Endodermal cell (in vitro differentiated cells): ENCODE results near the gene ASB1. TPM values are rescaled to one million over a fixed set of nuclear protein-coding genes. Genes with fewer than 3 reads are reported as not detected.
"Not testable (repeated sequence)": the region's sequence is repeated elsewhere in the genome, so short reads cannot be mapped to it uniquely, and the experiment has no call there.

Experiments used
- DNase-seq: peaks from one replicate; pipeline ENCODE4 v3.0.0-alpha.2; 2017
- H3K27ac ChIP-seq: 2 replicates; pipeline ENCODE4 v1.5.1; 2013; ENCODE audit warnings: mild to moderate bottlenecking, low read depth, low read length, moderate library complexity
- H3K27me3 ChIP-seq: 2 replicates; pipeline ENCODE4 v1.6.1; 2013; ENCODE audit warnings: mild to moderate bottlenecking, low read length, moderate library complexity; ENCODE audit not compliant: insufficient read depth, control insufficient read depth, poor library complexity, severe bottlenecking
- H3K36me3 ChIP-seq: 2 replicates; pipeline ENCODE4 v1.7.0; 2013; ENCODE audit warnings: mild to moderate bottlenecking, low read length, moderate library complexity; ENCODE audit not compliant: control insufficient read depth, insufficient read depth
- H3K4me1 ChIP-seq: one replicate; pipeline ENCODE4 v1.7.0; 2013; ENCODE audit warnings: low read length; ENCODE audit not compliant: control insufficient read depth, insufficient read depth
- H3K4me3 ChIP-seq: 2 replicates; pipeline ENCODE4 v1.5.1; 2013; ENCODE audit warnings: mild to moderate bottlenecking, low read length, moderate library complexity
- H3K9ac ChIP-seq: 2 replicates; pipeline ENCODE4 v1.6.1; 2013; ENCODE audit warnings: mild to moderate bottlenecking, low read length, moderate library complexity; ENCODE audit not compliant: poor library complexity, severe bottlenecking; ENCODE audit errors: extremely low read depth
- H3K9me3 ChIP-seq: 2 replicates; pipeline ENCODE4 v1.6.1; 2013; ENCODE audit warnings: mild to moderate bottlenecking, low read length, moderate library complexity; ENCODE audit not compliant: control insufficient read depth
- H3K27ac Mint-ChIP-seq: 2 replicates; pipeline ENCODE4 v1.8.0; 2020; ENCODE audit warnings: mixed read lengths
- H3K27me3 Mint-ChIP-seq: 2 replicates; pipeline ENCODE4 v1.8.0; 2021; ENCODE audit warnings: mild to moderate bottlenecking, mixed read lengths; ENCODE audit not compliant: insufficient read depth
- H3K36me3 Mint-ChIP-seq: 2 replicates; pipeline ENCODE4 v1.8.0; 2020; ENCODE audit warnings: low read depth, mixed read lengths
- H3K4me1 Mint-ChIP-seq: 2 replicates; pipeline ENCODE4 v1.8.0; 2020; ENCODE audit warnings: mixed read lengths
- H3K4me3 Mint-ChIP-seq: 2 replicates; pipeline ENCODE4 v1.8.0; 2020; ENCODE audit warnings: mild to moderate bottlenecking, moderate library complexity, mixed read lengths
- H3K9me3 Mint-ChIP-seq: 2 replicates; pipeline ENCODE4 v1.8.0; 2020; ENCODE audit warnings: mild to moderate bottlenecking, mixed read lengths
- CTCF ChIP-seq: fragments of 200-600 bp; sonication (generic); conservative IDR thresholded peaks from 2 replicates; pipeline ENCODE4 v1.5.0; 2021; ENCODE audit warnings: antibody characterized with exemption, mild to moderate bottlenecking
- WGBS, 2 experiments: methylation state at CpG; one replicate each; pipeline versions ENCODE4 v1.1.5 to v1.1.7; 2013; ENCODE audit warnings: missing lambda C conversion rate in 2 of 2, mixed read lengths in 1 of 2; ENCODE audit not compliant: insufficient coverage in 1 of 2, insufficient read length in 1 of 2; 5-methylcytosine and 5-hydroxymethylcytosine counted together
- total RNA-seq, 2 donors: library from RNA; stranded (reverse); fragmentation: NEBNext Ultra II Directional in 1 of 2; extraction: Animal tissue kit (Norgen Biotek cat#: 25700) in 1 of 2; gene quantifications; 2 replicates in 1 of 2; 3 replicates in 1 of 2; pipeline ENCODE4 v1.2.1, GENCODE V29; 2021

Gene ASB1
- total RNA-seq, 2 donors from 2014 or later, result 39.0 to 39.6 TPM

- Histone ChIP-seq H3K36me3 (peaks cover 66% of the 10 kb centered on the region), H3K27me3 (no peaks in the 10 kb centered on the region), H3K9ac (no peak overlapping the region), H3K4me1 (no peaks in the 10 kb centered on the region), H3K9me3 (no peaks in the 10 kb centered on the region), H3K4me3 (no peak overlapping the region), H3K27ac (no peak overlapping the region)
- H3K4me3 Mint-ChIP-seq, result no peak overlapping the region
- WGBS, 2 experiments, result 92 to 100% methylated on average over 4 of the region's 4 CpGs
- no peaks in the 10 kb centered on the region for H3K4me1 Mint-ChIP-seq
- no peaks in the 10 kb centered on the region for H3K9me3 Mint-ChIP-seq
- peaks cover 50% of the 10 kb centered on the region for H3K36me3 Mint-ChIP-seq
- DNase-seq, result no peak
- no peak for TF ChIP-seq CTCF
- no peaks in the 10 kb centered on the region for H3K27me3 Mint-ChIP-seq
- H3K27ac Mint-ChIP-seq, result no peak overlapping the region
These were observed 13.6 kb downstream of the ASB1 start for GRCh38 chr2:238440331-238440730.

- Histone ChIP-seq H3K27ac (no peak overlapping the region), H3K4me1 (no peaks in the 10 kb centered on the region), H3K9ac (no peak overlapping the region), H3K27me3 (no peaks in the 10 kb centered on the region), H3K9me3 (no peaks in the 10 kb centered on the region), H3K36me3 (peaks cover 68% of the 10 kb centered on the region), H3K4me3 (no peak overlapping the region)
- WGBS, 2 experiments, result 88 to 97% methylated on average over 7 to 11 of the region's 11 CpGs
- DNase-seq, result no peak
- H3K27ac Mint-ChIP-seq, result no peak overlapping the region
- H3K27me3 Mint-ChIP-seq, result no peaks in the 10 kb centered on the region
- no peak for TF ChIP-seq CTCF
- no peaks in the 10 kb centered on the region for H3K9me3 Mint-ChIP-seq
- H3K4me1 Mint-ChIP-seq, result no peaks in the 10 kb centered on the region
- peaks cover 49% of the 10 kb centered on the region for H3K36me3 Mint-ChIP-seq
- no peak overlapping the region for H3K4me3 Mint-ChIP-seq
These were observed 14.0 kb downstream of the ASB1 start for GRCh38 chr2:238440767-238441166.

GRCh38 chr2:238441262-238442114, 14.8 kb downstream of the ASB1 start:
- H3K9me3 Mint-ChIP-seq, result no peaks in the 10 kb centered on the region
- Histone ChIP-seq H3K9me3 (no peaks in the 10 kb centered on the region), H3K36me3 (peaks cover 72% of the 10 kb centered on the region), H3K27ac (peak overlapping the region; percentile 66), H3K4me1 (no peaks in the 10 kb centered on the region), H3K4me3 (no peak overlapping the region), H3K9ac (no peak overlapping the region), H3K27me3 (no peaks in the 10 kb centered on the region)
- no peaks in the 10 kb centered on the region for H3K27me3 Mint-ChIP-seq
- 95% methylated on average over 10 to 17 of the region's 17 CpGs for WGBS, 2 experiments
- TF ChIP-seq CTCF, result no peak
- no peaks in the 10 kb centered on the region for H3K4me1 Mint-ChIP-seq
- H3K4me3 Mint-ChIP-seq, result no peak overlapping the region
- no peak overlapping the region for H3K27ac Mint-ChIP-seq
- peaks cover 50% of the 10 kb centered on the region for H3K36me3 Mint-ChIP-seq
- DNase-seq, result no peak

GRCh38 chr2:238442257-238442656, 15.5 kb downstream of the ASB1 start:
- not testable (repeated sequence) for H3K9ac ChIP-seq
- WGBS, 2 experiments, result 90 to 100% methylated on average over 1 to 6 of the region's 6 CpGs

More at GRCh38 chr2:238442257-238442656, 15.5 kb downstream of the ASB1 start:
- H3K4me3 Mint-ChIP-seq, H3K27me3 ChIP-seq, H3K27ac Mint-ChIP-seq, H3K9me3 Mint-ChIP-seq, H3K4me1 ChIP-seq, H3K4me1 Mint-ChIP-seq, H3K27ac ChIP-seq, H3K27me3 Mint-ChIP-seq, H3K9me3 ChIP-seq, DNase-seq, H3K4me3 ChIP-seq: not testable (repeated sequence)
- peaks cover 72% of the 10 kb centered on the region for H3K36me3 ChIP-seq
- peaks cover 50% of the 10 kb centered on the region for H3K36me3 Mint-ChIP-seq
